A549 (cell line): ENCODE data around the gene DELE1. TPM values are rescaled to one million over a fixed set of nuclear protein-coding genes. Genes with fewer than 3 reads are reported as not detected.
A peak's percentile ranks its signal among the peaks of the same experiment; 100 is the strongest.

ENCODE experiments used
- ATAC-seq, 2 experiments: fragments of 200-7000 bp in 1 of 2; fragments of >200 bp in 1 of 2; cut with Nextera tagmentation in 1 of 2; cut with Tn5 transposase in 1 of 2; 3 replicates each; pipeline versions ENCODE4 v1.8.0 to v1.9.1; 2018 to 2020; ENCODE audit warnings: mild to moderate bottlenecking in 1 of 2, moderate library complexity in 1 of 2
- CTCF ChIA-PET: fragments of 300-600 bp; sonication (Branson Sonifier 250); formaldehyde crosslinking; extraction: SDS; loops from one replicate; lab custom pipeline; 2021; ENCODE audit warnings: antibody characterized with exemption, inconsistent platforms; lab: Yijun Ruan, JAX
- POLR2A ChIA-PET: fragments of 350-600 bp; formaldehyde crosslinking; extraction: SDS; loops from one replicate; lab custom pipeline; 2021; ENCODE audit warnings: antibody characterized with exemption, inconsistent platforms; lab: Yijun Ruan, JAX
- DNase-seq, 2 experiments: peaks; one replicate each; pipeline versions ENCODE4 v3.0.0 to v3.0.0-alpha.2; 2011 to 2016; ENCODE audit warnings: low read depth in 1 of 2, low spot score in 1 of 2
- FAIRE-seq: peaks from 2 replicates; lab custom pipeline; 2011; peaks lifted over from hg19 to GRCh38; lab: Jason Lieb, UNC
- H3K27ac ChIP-seq, 2 experiments: fragments of >200 bp; sonication (Bioruptor Twin); formaldehyde crosslinking; 3 replicates each; pipeline ENCODE4 v1.5.1; 2016 to 2017
- H3K4me1 ChIP-seq: fragments of >200 bp; sonication (Bioruptor Twin); formaldehyde crosslinking; 3 replicates; pipeline ENCODE4 v1.6.1; 2016
- H3K4me2 ChIP-seq: fragments of >200 bp; sonication (Bioruptor Twin); formaldehyde crosslinking; 3 replicates; pipeline ENCODE4 v1.6.1; 2016
- H3K4me3 ChIP-seq: fragments of >200 bp; sonication (Bioruptor Twin); formaldehyde crosslinking; 3 replicates; pipeline ENCODE4 v1.5.1; 2016
- H3K9me3 ChIP-seq: fragments of >200 bp; sonication (Bioruptor Twin); formaldehyde crosslinking; 3 replicates; pipeline ENCODE4 v1.6.1; 2016
- CEBPB ChIP-seq, 2 experiments: fragments of >200 bp in 1 of 2; sonication (Bioruptor Twin) in 1 of 2; formaldehyde crosslinking in 1 of 2; IDR thresholded peaks; 2 replicates each; pipeline ENCODE4 v1.6.1; 2012 to 2016
- EHF ChIP-seq: fragments of 250-450 bp; sonication (Bioruptor Pico); IDR thresholded peaks from 2 replicates; pipeline ENCODE4 v1.5.0; 2020; ENCODE audit warnings: mild to moderate bottlenecking
- FOSL2 ChIP-seq, 2 experiments: fragments of 450-650 bp in 1 of 2; fragments of >200 bp in 1 of 2; sonication (Bioruptor Twin) in 1 of 2; formaldehyde crosslinking; IDR thresholded peaks; 2 replicates each; pipeline versions ENCODE4 v1.5.0 to v1.6.1; 2016 to 2020; ENCODE audit warnings: mild to moderate bottlenecking in 1 of 2, moderate library complexity in 1 of 2
- KDM1A ChIP-seq: fragments of 200-600 bp; sonication (generic); IDR thresholded peaks from 2 replicates; pipeline ENCODE4 v1.6.1; 2016; ENCODE audit warnings: low read depth, mild to moderate bottlenecking
- POLR2AphosphoS2 ChIP-seq: conservative IDR thresholded peaks from 2 replicates; pipeline ENCODE4 v1.6.1; 2012; ENCODE audit warnings: low read length, improper control_type of control experiment, inconsistent platforms
- RCOR1 ChIP-seq: fragments of 150-350 bp; IDR thresholded peaks from 2 replicates; pipeline ENCODE4 v1.6.1; 2014; ENCODE audit warnings: antibody characterized with exemption, low read length, low read depth
- TFCP2L1 ChIP-seq: fragments of 250-450 bp; sonication (Bioruptor Pico); IDR thresholded peaks from 2 replicates; pipeline ENCODE4 v1.5.0; 2021; ENCODE audit warnings: mild to moderate bottlenecking
- ZFP36 ChIP-seq: fragments of 450-650 bp; IDR thresholded peaks from 2 replicates; pipeline ENCODE4 v1.6.1; 2014; ENCODE audit warnings: borderline replicate concordance; ENCODE audit not compliant: partially characterized antibody
- WGBS: methylation state at CpG from one replicate; pipeline ENCODE4 v1.1.6; 2017; ENCODE audit errors: missing lambda C conversion rate; 5-methylcytosine and 5-hydroxymethylcytosine counted together
- polyA plus RNA-seq, 4 experiments: library from polyadenylated mRNA; depleted of rRNA in 3 of 4; stranded (reverse); fragments of >200 nt; fragmentation: RNase III in 1 of 4; extraction: RNeasy Plus Mini Kit Qiagen cat#74134 plus additional on column Dnase treatment in 1 of 4; gene quantifications; 2 replicates in 3 of 4; 3 replicates in 1 of 4; pipeline ENCODE4 v1.2.3, GENCODE V29; 2011 to 2017
- TF ChIP-seq, protein P1 (sequence below): fragments of 250-450 bp; sonication (Bioruptor Pico); IDR thresholded peaks from 2 replicates; pipeline ENCODE4 v1.5.0; 2021; ENCODE audit warnings: mild to moderate bottlenecking, moderate library complexity, borderline replicate concordance
- TF ChIP-seq, protein P2 (sequence below): IDR thresholded peaks from 2 replicates; pipeline ENCODE4 v1.6.1; 2012
- TF ChIP-seq, protein P3 (sequence below): fragments of 150-350 bp; IDR thresholded peaks from 2 replicates; pipeline ENCODE4 v1.6.1; 2014; ENCODE audit warnings: low read depth, mild to moderate bottlenecking, low read length
- TF ChIP-seq, protein P4 (sequence below): IDR thresholded peaks from 2 replicates; pipeline ENCODE4 v1.6.1; 2012

Gene DELE1
- polyA plus RNA-seq, 2 of the 4 experiments (the other 2 are of a cell fraction) = 41.2 to 60.1 TPM

DNA sequence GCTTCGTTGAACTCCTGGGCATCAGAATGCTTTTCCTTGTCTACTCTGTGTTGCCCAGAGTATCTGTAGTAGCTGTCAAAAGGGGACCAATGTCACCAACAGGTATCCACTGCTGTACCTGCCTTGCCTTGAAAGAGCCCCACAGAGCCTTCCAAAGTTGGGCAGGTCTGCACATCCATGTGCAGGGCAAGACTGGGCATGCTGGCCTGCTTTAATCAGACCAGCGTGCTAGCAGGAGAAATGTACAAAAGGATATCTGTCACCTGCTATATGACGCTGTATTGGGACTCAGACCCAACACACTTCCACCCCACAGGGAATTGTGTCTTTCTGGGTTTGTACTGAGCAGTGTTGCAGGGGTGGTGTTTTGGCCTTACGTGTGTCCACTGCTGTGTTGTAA lies 11.9 kb downstream of the DELE1 start:
- DNase-seq = no peak
- H3K27ac ChIP-seq = no peak overlapping the region
- H3K9me3 ChIP-seq = no peaks in the 10 kb centered on the region
- no peak; a peak in 1 of 6 replicates for ATAC-seq
- FAIRE-seq = no peak
- TF ChIP-seq TFCP2L1 (CRISPR knock-in tag) (no peak), CEBPB (IDR thresholded peaks at IDR 0.05) (no peak), EHF (CRISPR knock-in tag) (no peak)
- TF ChIP-seq, protein P1, sequence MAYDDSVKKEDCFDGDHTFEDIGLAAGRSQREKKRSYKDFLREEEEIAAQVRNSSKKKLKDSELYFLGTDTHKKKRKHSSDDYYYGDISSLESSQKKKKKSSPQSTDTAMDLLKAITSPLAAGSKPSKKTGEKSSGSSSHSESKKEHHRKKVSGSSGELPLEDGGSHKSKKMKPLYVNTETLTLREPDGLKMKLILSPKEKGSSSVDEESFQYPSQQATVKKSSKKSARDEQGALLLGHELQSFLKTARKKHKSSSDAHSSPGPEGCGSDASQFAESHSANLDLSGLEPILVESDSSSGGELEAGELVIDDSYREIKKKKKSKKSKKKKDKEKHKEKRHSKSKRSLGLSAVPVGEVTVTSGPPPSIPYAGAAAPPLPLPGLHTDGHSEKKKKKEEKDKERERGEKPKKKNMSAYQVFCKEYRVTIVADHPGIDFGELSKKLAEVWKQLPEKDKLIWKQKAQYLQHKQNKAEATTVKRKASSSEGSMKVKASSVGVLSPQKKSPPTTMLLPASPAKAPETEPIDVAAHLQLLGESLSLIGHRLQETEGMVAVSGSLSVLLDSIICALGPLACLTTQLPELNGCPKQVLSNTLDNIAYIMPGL (CRISPR knock-in tag) = no peak
- ChIA-PET CTCF (interaction anchor here (1.1 to 3.0 kb wide), 3 partner anchors 26 to 56 kb away, joined by 3 to 14 read pairs (median 3); no protein-coding TSS in a partner anchor), POLR2A (no interaction called here)
- no peak overlapping the region for H3K4me3 ChIP-seq
- H3K4me2 ChIP-seq = no peak overlapping the region
- 97% methylated on average over 4 of the region's 4 CpGs for WGBS
- no peaks in the 10 kb centered on the region; the same call in 2 of the 3 replicates for H3K4me1 ChIP-seq

DNA sequence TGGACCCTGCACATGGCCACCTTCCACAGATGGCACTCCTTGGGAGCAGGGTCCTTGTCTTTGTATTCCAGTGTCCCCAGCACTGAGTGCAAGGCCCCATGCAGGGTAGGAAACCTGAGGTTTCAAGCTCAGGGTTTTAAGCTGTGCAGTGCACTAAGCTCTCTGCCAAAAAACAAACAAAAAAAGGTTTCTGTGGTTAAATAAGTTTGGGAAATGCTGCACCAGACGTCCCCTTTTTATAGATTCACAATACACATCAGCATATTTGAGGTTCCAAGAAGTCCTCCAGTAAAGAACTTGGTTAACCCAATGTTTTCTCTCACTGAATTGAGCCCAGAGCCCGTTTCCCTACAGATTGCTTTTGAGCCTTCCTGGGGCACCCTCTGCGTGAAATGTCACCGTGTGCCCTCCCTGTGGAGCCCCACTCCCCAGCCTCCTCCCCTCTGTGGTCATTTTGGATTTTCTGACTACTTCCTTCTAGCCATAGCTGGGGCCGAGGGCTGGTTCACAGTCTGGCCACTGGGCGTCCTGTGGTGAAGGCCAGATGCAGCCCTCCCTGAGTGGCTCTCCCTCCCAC lies 17.1 kb downstream of the DELE1 start:
- DNase-seq (peak in 1 of 2 experiments; percentile 23), FAIRE-seq (no peak), ATAC-seq (peak; percentile 75 to 79)
- POLR2A ChIA-PET = interaction anchor here (0.9 to 4.8 kb wide), 2 partner anchors 17 to 28 kb away, joined by 4 to 28 read pairs; partner anchors contain the start of genes DELE1 and RNF14
- peak overlapping the region in 1 of 2 experiments; percentile 29; a peak in 1 of 6 replicates for H3K27ac ChIP-seq
- H3K4me2 ChIP-seq = no peak overlapping the region
- no peaks in the 10 kb centered on the region for H3K9me3 ChIP-seq
- no peak overlapping the region for H3K4me3 ChIP-seq
- H3K4me1 ChIP-seq = peaks cover 9% of the 10 kb centered on the region; the same call in 2 of the 3 replicates
- 48% methylated on average over 6 of the region's 6 CpGs for WGBS
- CTCF ChIA-PET = interaction anchor here (0.6 to 11.8 kb wide), 8 partner anchors 9 to 249 kb away, joined by 3 to 158 read pairs (median 4); partner anchors contain the start of gene PCDH12
- TF ChIP-seq, protein P2, sequence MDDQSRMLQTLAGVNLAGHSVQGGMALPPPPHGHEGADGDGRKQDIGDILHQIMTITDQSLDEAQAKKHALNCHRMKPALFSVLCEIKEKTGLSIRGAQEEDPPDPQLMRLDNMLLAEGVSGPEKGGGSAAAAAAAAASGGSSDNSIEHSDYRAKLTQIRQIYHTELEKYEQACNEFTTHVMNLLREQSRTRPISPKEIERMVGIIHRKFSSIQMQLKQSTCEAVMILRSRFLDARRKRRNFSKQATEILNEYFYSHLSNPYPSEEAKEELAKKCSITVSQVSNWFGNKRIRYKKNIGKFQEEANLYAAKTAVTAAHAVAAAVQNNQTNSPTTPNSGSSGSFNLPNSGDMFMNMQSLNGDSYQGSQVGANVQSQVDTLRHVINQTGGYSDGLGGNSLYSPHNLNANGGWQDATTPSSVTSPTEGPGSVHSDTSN = no peak
- TF ChIP-seq, protein P3, sequence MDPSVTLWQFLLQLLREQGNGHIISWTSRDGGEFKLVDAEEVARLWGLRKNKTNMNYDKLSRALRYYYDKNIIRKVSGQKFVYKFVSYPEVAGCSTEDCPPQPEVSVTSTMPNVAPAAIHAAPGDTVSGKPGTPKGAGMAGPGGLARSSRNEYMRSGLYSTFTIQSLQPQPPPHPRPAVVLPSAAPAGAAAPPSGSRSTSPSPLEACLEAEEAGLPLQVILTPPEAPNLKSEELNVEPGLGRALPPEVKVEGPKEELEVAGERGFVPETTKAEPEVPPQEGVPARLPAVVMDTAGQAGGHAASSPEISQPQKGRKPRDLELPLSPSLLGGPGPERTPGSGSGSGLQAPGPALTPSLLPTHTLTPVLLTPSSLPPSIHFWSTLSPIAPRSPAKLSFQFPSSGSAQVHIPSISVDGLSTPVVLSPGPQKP = no peak
- TF ChIP-seq, protein P4, sequence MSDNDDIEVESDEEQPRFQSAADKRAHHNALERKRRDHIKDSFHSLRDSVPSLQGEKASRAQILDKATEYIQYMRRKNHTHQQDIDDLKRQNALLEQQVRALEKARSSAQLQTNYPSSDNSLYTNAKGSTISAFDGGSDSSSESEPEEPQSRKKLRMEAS = no peak
- TF ChIP-seq KDM1A = no peak
- 0 out of 2 replicates have a peak, but pooled peaks have one; percentile 5 for TF ChIP-seq POLR2AphosphoS2
- no peak for TF ChIP-seq RCOR1

DNA sequence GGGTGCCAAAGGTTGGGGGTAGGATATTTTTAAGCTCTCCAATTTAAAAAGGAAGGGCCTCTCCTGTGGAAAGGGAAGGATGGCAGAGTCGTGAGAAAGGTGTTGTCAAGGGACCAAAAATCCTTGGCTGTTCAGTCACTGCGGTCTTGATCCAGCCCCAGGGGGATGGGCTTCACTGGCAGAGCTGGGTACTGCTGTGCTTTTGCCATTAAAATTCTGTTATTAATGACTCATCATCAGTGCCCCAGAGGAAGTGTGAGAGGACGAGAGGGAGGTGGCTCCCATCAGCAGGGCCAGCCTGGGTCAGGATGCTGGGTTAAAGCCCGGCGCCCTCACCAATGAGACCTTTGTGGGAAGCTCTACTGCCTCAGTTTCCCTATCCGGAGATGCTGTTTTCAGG lies 17.6 kb downstream of the DELE1 start:
- ChIA-PET POLR2A (interaction anchor here (0.9 to 4.8 kb wide), 2 partner anchors 18 to 28 kb away, joined by 4 to 28 read pairs; partner anchors contain the start of genes DELE1 and RNF14), CTCF (interaction anchor here (0.7 to 11.8 kb wide), 7 partner anchors 9 to 251 kb away, joined by 3 to 158 read pairs (median 5); partner anchors contain the start of genes PCDH12 and RNF14)
- no peak for FAIRE-seq
- H3K4me1 ChIP-seq = peaks cover 9% of the 10 kb centered on the region; the same call in 2 of the 3 replicates
- 68% methylated on average over 6 of the region's 6 CpGs for WGBS
- H3K4me2 ChIP-seq = no peak overlapping the region
- ATAC-seq = peak; percentile 7 to 34; a peak in 3 of 6 replicates
- H3K9me3 ChIP-seq = no peaks in the 10 kb centered on the region
- DNase-seq = peak in 1 of 2 experiments; percentile 25
- peak overlapping the region in 1 of 2 experiments; percentile 29; a peak in 1 of 6 replicates for H3K27ac ChIP-seq
- no peak overlapping the region for H3K4me3 ChIP-seq
- no peak for TF ChIP-seq ZFP36
- no peak for TF ChIP-seq FOSL2 (IDR thresholded peaks at IDR 0.05)
- TF ChIP-seq FOSL2 (CRISPR knock-in tag; IDR thresholded peaks at IDR 0.05) = peak; percentile 58
